GM21381 (cell line): ENCODE results near the gene KIF16B.
A peak's percentile ranks its signal among the peaks of the same experiment; 100 is the strongest.
"Not testable (repeated sequence)": the region's sequence is repeated elsewhere in the genome, so short reads cannot be mapped to it uniquely, and the experiment has no call there.

ENCODE experiments used
- ATAC-seq: cut with Tn5 transposase; IDR thresholded peaks from one replicate; pipeline ENCODE4 v1.9.1; 2021; ENCODE audit warnings: mild to moderate bottlenecking, moderate library complexity; ENCODE audit not compliant: unreplicated experiment

KIF16B gene

DNA sequence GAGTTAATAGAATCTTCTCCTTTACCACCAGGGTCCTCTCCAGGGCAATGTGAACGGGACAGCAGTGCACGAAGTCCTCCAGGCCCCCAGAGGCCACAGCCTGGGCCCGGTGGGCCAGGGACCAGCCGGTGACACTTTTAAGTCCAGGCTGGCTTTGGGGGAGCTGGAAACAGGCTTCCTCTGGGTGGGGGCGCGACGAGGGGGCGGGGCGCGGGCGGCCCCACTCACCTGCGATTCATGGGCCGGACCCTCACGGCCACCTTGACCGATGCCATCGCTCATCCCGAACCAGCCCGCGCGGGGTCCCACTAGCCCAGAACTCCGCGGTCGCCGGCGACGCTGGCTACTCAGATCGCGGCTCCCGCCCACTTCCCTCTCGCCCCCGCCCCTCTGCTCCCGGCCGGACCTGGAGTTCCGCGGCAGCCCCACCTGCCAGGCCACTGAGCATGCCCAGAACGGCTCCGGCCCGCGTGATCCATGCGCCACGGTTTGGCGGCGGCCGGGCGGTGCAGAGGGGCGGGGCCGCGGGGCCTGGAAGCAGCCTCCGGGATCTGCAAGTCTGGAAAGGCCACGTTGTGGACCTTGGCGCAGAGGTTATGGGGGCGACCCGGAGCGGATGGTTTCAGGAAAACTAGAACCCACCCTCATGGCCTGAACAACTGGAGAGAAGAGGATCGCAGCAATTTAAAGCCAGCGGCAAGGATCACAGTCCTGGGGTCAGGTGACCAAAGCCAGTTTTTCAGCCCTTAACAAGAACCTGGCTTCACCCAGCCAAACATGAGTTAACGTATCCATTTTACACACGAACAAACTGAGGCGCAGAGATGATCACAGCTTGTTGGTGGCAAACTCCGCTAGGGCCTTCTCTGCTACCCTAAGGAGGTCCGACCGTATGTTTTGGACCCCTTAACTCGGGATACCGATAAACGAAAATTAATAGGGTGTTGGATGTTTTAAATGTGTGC lies at the start of gene KIF16B:
KIF16B (minus strand) TSS at position 448 of the 965 bp plus-strand sequence; CDS start at position 275, 173 bp downstream.
- peak; percentile 92 for ATAC-seq

DNA sequence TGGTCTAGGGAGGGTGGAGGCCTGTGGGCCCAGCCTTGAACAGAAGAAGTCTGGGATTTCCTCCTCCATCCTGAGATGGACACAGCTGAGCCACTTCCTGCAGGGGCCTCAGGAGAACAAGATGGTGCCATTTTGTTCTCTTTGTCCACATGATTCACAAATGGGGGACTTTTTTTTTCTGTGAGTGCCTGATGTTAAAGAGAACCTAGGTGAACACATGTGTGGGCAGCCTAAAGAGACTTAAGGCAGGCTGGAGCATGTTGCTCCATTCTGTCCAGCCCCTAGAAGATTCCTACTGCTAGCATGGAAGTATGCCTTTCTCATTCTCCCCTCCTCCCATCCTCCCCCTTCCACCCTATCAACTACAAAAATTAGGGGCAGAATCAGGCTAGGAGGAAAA lies 49.3 kb upstream of the KIF16B start:
- no peak for ATAC-seq

- no peak for ATAC-seq
These were observed 48.3 kb upstream of the KIF16B start for GRCh38 chr20:16621435-16622141.

GRCh38 chr20:16620961-16621360 lies 47.7 kb upstream of the KIF16B start:
- no peak for ATAC-seq

- no peak for ATAC-seq
These were observed 46.7 kb upstream of the KIF16B start for GRCh38 chr20:16619953-16620352.

DNA sequence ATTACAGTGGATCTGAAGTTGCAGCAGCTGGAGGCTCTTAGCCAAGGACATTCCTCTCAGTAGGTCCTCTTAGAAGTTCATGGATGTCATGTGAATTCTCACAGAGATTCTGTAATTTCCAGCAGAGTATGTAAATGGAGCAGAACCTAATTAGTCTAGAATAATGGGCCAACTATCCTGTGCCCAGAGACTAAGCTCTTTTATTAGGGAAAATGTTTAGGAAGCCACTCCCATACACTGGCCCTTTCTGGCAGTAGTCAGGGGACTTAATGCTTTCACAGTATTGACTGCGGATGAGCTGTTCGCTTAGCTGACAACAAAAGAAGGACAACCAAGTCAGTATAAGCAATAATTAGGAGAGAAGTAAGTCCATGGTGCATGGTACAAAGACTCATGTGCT lies 43.8 kb upstream of the KIF16B start:
- ATAC-seq: no peak

GRCh38 chr20:16616317-16616716 lies 43.1 kb upstream of the KIF16B start:
- ATAC-seq: no peak

DNA sequence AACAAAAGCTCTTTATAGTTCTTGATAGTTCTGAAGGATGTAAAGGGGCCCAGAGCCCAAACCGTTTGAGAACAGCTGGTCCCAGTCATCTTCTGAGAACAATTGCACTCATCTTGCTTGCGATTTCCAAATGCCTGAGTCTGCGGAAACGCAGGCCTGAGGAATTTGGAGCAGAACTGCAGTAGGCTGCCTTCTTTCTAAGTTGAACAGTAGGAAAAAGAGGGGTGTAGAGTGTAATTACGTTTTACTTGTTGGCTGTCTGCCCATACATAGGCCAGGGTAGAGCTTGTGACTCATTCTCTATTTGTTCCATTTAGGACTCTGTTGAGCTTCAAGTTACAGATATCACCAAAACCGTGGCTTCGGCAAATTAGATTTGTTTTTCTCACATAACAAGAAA lies 42.0 kb upstream of the KIF16B start:
- ATAC-seq: no peak

DNA sequence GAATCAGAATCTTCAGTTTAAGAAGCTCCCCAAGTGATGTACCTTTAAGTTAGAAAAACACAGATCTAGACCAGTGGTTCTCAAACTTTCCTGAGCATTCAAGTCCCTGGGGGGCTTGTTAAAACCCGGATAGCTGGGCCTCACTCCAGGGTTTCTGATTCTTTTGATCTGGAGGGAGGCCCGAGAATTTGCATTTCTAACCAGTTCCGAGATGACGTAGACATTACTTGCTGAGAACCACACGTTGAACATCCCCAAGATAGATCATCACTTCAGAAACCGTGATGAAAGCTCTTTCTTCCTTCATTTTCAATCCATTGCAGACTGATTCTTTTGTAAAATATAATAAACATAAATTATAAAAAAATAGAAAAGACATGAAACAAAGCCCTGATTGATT lies 40.7 kb upstream of the KIF16B start:
- ATAC-seq: no peak

DNA sequence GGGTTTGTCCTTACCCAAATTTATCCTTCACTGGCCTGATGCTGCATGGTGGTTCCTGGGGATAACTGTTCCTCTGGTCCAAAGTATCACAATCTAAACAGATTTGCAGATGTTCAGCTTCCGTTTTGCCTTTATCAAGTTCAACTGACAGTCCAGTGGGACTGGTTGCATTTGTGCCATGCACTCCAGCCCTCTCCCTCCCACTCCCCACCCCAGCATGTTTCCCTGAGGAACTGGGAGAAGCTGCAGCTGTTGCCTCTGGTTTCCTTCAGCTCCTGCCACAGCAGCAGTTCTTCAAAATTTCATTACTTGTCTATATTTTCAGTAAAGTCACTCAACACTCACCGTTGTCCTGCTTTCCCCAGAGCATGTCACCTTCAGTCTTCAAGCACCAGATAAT lies 39.5 kb upstream of the KIF16B start:
- ATAC-seq: no peak

DNA sequence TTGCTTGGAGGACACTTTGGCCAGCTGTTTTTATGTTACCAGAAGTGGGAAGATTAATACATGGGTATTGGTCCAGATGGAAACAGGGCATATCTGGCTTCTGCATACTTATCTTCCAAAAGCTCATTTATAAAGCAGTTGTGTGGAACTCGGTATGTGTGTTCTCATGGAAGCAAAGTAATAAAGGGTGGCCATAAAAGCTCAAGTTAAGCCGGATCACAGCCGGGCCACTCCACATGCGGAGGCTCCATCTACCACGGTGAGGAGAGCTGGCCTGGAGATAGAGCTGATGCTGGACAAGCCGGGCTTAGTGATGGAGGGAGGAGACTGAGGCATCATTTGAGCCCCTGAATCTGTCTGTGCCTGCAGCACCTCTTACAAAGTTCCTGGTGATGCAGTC lies 38.6 kb upstream of the KIF16B start:
- ATAC-seq: no peak

DNA sequence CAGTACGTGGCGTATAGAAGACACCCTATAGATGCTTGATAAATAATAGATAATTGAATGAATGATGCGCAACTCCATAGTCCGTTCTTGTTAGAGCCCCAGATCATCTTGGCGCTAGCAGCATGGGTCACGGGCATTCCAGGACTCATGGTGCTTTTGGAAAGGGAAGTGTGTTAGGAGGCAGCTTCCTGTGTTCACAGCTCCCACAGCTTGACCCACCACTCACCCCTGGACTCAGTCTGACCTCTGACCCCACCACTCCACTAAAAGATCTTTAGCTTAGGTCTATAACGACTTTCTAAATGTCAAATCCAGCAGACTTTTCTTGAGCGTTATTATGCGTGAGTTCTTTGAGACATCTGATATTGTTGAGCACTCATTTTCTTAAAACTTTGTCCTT lies 35.8 kb upstream of the KIF16B start:
- no peak for ATAC-seq

GRCh38 chr20:16608277-16608650 lies 35.0 kb upstream of the KIF16B start:
- ATAC-seq: no peak

- no peak for ATAC-seq
These were observed 34.4 kb upstream of the KIF16B start for GRCh38 chr20:16607364-16608276.

GRCh38 chr20:16606468-16607070 lies 33.3 kb upstream of the KIF16B start:
- ATAC-seq: no peak

- no peak for ATAC-seq
These were observed 27.8 kb upstream of the KIF16B start for GRCh38 chr20:16601047-16601446.

GRCh38 chr20:16599257-16599656 lies 26.0 kb upstream of the KIF16B start:
- ATAC-seq: no peak

GRCh38 chr20:16596991-16597390 lies 23.7 kb upstream of the KIF16B start:
- ATAC-seq: no peak

- not testable (repeated sequence) for ATAC-seq
These were observed 23.2 kb upstream of the KIF16B start for GRCh38 chr20:16596404-16596803.

DNA sequence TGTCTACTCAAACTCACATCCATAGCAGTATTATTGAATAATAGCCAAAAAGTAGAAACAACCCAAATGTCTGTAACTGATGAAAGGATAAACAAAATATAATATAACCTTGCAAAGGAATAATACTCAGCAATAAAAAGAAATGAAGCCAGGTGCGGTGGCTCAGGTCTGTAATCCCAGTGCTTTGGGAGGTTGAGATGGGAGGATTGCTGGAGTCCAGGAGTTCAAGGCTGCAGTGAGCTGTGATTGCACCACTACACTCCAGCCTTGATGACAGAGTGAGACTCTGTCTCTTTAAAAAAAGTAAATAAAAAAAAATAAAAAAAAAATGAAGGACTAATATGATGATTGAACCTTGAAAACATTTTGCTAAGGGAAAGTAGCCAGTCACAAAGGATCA lies 22.1 kb upstream of the KIF16B start:
- ATAC-seq: no peak
